Left forelimb (tissue), 1 donor: Measurements from ENCODE around the gene BAHD1.
"Not testable (repeated sequence)": the region's sequence is repeated elsewhere in the genome, so short reads cannot be mapped to it uniquely, and the experiment has no call there.

Experiments used
- DNase-seq: peaks from one replicate; pipeline ENCODE4 v3.0.0-alpha.2; 2018; ENCODE audit warnings: low spot score

BAHD1 gene

GRCh38 chr15:40445421-40445922 lies 4.7 kb downstream of the BAHD1 start:
- DNase-seq: no peak

DNA sequence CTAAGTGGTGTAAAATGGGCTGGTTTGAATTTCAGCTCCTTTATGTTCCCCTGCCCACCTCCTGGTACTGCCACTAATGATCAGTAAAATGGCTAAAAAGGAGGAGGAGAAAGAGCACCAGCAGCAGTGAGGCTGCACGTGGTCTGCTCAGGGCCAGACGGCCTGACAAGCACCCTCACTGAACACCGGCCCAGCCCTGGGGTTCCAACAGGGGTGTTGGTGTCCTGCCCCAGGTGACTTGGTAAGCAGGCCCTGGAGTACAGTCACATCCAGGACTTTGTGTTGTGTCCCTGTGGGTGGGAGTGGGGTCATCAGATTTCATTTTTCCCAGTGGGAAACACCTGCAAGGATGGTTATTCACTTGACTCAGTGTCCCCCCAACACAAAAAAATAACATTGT lies 5.4 kb downstream of the BAHD1 start:
- DNase-seq: no peak

DNA sequence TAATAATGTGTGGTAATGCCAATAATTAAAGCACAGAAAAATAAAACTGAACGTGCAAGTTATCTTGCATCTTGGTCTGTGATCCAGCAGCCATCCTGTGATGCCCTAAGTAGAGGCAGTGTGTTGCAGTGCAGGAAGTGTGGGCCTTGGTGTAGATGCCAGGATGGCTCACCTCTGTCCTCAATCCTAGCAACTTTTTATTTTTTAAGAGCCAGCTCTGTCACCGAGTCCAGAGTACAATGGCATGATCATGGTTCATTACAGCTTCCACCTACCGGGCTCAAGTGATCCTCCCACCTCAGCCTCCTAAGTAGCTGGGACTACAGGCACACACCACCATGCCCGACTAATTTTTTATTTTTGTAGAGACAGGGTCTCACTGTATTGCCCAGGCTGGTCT lies 7.6 kb downstream of the BAHD1 start:
- DNase-seq: no peak

DNA sequence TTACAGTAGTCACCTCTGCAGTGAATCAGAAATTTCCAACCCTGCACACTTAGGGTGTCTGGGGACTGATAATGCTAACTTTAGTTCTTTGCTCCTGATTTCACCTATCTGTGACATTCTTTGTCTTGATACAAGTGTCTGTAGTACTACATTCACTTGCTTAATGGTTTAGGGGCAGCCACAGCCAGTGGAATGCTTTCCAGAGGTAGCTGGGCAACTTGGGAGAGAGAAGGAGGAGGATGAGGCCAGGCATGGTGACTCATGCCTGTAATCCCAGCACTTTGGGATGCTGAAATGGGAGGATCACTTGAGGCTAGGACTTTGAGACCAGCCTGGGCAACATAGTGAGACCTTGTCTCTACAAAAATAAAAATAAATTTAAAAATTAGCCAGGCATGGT lies 8.5 kb downstream of the BAHD1 start:
- DNase-seq: no peak

DNA sequence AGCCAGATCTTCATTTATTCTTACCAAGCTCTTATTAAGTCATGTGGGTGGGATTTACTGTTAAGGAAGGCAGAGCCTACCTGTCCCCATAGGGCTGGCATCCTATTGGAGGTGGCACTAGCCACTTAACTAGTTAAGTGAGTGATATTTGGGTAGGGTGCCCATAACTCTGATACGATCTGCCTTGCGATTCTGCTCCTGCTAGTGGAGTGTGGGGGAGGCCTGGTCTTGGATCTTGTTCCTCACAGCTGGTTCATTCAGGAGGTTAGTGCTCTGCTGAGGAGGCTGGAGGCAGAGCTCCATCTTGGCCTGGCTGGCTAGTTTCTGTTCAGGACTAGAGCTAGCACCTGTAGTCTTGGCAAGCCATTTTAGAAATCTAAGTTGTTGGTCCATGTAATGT lies 9.3 kb downstream of the BAHD1 start:
- DNase-seq: no peak

DNA sequence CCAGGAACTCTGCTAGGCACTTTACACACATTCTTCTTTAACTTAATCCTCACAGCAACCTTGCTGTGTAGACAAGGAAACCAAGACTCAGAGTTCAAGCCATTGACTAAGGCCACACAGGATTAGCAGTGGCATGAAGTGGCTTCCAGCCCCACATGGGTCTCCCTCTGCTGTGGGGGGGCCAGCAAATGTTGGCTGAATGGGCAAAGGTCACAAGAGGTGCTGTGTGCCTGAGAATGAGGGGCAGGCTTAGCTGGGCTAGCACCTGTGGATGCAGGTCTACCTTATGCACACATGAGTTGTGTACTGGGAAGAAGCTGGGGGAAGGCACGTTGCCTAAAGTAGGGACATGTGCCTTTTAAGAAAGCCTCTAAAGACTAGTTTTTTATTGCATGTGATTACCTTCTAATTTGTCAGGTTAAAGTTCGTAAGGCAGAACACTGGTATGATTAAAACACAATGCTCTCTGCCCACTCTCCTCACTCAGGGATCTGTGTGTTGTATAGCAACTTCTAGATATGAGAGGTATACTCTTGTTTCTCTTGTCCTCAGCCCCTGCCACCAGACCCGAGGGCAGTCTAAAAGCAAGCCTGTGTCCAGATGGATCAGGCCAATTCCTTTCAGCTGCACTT lies 10.9 kb downstream of the BAHD1 start:
- no peak for DNase-seq

- DNase-seq: no peak
These were observed 11.7 kb downstream of the BAHD1 start for GRCh38 chr15:40452296-40453090.

GRCh38 chr15:40453941-40454340 lies 13.2 kb downstream of the BAHD1 start:
- not testable (repeated sequence) for DNase-seq

- no peak for DNase-seq
These were observed 14.2 kb downstream of the BAHD1 start for GRCh38 chr15:40454904-40455391.

GRCh38 chr15:40456299-40456712 lies 15.6 kb downstream of the BAHD1 start:
- no peak for DNase-seq

DNA sequence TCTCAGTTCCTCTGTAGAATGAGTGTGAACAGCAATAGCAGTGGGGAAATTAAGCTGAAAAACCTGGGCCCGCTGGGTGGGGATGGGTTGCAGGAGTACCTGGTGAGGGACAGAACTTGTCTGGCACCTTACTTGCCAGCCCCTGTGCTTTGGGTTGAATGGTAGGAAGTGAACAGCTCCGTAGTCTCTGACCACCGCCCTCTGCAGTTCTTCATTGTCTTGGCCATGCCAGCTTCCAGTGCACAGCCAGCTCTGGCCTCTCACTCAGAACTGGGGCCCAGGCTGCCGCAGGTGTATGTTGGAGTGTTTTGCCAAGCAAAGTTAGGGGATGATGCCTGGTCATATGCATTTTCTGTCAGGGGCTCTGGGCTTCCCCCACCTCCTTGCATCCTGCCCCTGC lies 16.0 kb downstream of the BAHD1 start:
- DNase-seq: no peak

- no peak for DNase-seq
These were observed 18.0 kb downstream of the BAHD1 start for GRCh38 chr15:40458495-40459371.

DNA sequence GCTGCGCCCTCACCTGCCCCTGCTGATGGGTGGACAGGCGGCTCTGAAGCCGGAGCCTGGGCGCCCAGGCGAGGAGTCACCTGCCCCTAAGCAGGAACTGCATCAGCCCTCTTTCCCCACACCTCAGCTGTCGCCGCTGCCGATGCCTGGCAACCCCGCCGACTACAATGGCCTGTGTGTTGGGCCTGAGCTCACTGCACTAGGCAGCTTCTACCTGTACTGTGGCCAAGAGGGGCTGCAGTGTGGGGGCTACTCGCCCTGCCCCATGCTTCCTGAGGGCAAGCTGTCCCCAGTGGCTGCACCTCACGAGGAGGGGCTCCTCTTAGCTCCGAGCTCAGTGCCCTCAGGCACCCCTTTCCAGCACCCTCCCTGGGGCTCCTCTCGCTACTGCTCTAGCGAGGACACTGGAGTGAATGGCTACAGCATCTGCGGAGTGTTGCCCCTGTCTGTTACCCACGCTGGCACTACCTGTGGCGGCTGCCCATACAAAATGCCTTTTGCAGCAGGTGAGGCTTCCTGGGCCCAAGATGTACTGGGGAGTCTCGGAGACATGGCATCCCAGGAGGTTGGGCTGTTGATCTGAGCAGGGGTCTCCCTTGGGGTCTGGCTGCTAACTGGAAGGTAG lies 18.8 kb downstream of the BAHD1 start:
- no peak for DNase-seq

DNA sequence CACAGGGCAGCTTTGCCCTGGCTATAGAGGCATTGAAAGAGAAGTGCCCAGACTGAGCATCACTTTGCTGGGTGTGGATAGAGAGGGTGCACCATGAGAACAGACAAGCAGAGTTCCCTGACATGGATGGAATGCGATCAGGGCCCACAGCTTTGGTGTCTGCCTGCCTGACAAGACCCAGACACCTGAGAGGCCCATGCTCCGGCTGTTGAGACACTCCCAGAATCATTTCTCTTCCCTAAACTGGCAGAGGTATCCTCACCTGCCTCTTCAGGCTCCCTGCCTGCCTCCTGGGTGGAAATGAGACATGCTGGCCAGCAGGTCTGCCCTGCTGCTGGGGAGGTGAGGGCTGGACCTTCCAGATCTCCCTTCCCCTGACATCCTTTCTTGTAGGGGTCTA lies 19.7 kb downstream of the BAHD1 start:
- DNase-seq: no peak

DNA sequence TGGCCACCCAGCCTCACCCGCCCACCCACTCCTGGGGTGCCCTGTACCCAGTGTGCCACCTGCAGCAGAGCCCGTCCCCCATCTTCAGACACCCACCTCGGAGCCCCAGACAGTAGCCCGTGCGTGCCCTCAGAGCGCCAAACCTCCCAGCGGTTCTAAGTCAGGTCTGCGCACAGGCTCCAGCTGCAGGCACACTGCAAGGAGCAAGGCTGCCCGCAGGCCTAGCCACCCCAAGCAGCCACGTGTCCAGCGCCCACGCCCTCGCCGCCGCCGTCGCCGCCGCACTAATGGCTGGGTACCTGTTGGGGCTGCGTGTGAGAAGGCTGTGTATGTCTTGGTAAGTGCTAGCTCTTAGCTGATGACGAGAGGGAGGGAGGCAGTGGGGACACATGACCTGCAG lies 21.2 kb downstream of the BAHD1 start:
- no peak for DNase-seq

GRCh38 chr15:40463279-40463678 lies 22.5 kb downstream of the BAHD1 start:
- no peak for DNase-seq

- no peak for DNase-seq
These were observed 23.3 kb downstream of the BAHD1 start for GRCh38 chr15:40463886-40464545.

DNA sequence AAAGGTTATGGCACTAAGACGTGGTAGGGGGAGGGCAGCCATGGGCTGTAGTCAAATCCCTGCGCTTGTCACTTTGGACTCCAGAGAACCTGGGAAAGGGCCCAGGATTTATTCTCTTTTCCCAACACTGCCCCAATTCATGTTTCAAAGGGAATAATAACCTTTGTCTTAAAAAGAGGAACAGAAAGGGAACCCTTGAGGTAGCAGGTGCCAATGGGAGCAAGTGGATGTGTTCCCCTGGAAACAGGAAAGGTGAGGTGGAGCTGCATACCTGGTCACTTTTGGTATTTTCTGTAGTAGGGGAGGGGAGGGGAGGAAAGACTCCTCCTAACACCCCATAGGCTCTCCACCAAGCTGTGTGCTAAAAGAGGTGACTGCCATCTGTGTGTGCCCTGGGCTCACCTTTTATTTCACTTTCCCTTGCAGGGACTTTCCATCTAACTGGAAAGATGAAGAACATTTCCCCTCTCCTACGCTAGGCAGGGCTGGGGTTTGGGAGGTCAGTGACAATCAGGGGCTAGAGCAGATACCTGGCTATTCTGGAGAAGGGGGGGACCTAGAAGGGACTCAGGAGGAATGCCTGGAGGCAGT lies 23.9 kb downstream of the BAHD1 start:
- no peak for DNase-seq

DNA sequence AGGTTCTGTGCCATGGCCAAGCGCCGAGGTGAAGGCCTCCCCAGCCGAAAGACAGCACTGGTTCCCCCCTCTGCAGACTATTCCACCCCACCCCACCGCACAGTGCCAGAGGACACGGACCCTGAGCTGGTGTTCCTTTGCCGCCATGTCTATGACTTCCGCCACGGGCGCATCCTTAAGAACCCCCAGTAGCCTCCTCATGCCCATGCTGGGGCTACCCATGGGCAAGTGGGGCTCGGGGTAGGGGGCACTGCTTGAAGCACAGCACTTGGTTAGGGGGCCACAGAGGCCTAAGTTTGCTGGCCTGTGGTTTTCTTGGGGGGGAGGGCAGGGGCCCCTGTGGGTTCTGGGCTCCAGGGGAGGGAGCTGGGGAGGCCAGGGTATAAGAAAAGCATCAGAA lies 25.2 kb downstream of the BAHD1 start:
- DNase-seq: no peak

DNA sequence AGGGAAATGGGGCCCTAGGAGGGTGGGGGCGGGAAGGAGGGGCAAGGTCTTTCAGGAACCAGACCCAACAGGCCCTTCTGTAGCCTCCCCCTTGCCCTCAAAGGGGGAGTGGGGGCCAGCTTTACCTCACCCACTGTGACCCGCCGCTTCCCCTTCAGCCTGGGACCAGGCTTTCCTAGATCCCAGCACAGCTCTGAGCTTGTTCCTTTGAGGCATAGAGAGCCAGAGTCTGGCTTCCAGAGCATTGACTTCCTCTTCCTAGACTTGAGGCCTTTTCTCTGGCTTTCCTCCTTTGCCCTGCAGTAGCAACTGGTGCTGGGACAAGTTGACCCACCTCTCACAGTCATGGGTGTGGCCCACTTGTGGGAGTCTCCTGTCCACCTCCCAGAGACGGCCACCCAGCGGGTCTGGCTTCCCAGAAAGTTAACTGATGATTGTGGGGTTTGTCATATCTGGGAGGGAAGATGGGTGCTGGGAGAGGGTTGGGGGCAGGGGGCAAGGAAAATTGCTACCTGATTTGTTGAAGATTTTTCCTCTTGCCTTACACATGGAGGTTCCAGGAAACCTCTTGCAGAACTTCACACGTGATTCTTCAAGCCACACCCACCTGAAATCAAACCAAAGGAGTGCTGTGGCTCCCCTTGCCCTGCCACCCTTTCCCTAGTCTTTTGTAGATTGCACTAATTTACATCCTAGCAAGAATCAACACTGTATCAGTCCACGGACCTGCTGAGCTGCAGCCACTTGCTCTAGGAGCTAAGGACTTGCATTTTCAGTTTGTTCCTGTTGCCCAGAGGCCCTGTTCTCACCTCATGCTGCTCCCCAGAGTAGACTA lies 25.9 kb downstream of the BAHD1 start:
- no peak for DNase-seq
